Cerebellar cortex (tissue), 1 donor: ENCODE results near the gene PLA2R1.

ENCODE experiments used
- DNase-seq: peaks from one replicate; pipeline ENCODE4 v3.0.0-alpha.2; 2015; ENCODE audit warnings: low spot score

PLA2R1 gene

DNA sequence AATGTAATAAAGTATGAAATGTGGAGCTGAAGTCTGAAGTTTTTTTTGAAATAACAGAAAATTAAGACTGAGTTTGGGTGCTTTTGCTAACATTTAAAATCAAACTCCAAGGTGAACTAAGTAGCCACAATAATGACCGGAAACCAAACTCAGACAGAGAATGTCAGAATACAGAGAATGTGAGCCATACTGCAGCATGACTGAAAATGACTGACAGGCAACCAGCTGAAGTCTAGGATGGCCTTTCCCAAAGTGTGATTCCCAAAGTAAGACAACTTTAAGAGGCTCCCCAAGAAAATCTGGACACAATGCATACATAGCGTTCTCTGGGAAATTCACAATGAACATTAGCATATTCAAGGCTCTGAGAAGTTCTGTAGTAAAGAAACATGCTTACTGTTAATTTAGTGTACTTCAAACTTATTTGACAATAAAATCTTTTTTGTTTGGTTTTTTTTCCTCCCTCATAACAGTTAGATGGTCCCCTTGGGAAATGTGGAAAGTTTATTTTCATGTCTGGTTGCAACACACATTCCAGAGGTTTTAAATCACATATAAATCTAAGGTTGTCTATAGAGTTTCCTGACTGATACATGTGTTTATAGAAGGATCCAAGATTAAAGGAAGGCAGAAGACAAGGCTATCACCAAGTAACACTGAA lies 28.6 kb downstream of the PLA2R1 start:
- no peak for DNase-seq

- DNase-seq: no peak
Measured at GRCh38 chr2:160029270-160029628, 33.2 kb downstream of the PLA2R1 start.

DNA sequence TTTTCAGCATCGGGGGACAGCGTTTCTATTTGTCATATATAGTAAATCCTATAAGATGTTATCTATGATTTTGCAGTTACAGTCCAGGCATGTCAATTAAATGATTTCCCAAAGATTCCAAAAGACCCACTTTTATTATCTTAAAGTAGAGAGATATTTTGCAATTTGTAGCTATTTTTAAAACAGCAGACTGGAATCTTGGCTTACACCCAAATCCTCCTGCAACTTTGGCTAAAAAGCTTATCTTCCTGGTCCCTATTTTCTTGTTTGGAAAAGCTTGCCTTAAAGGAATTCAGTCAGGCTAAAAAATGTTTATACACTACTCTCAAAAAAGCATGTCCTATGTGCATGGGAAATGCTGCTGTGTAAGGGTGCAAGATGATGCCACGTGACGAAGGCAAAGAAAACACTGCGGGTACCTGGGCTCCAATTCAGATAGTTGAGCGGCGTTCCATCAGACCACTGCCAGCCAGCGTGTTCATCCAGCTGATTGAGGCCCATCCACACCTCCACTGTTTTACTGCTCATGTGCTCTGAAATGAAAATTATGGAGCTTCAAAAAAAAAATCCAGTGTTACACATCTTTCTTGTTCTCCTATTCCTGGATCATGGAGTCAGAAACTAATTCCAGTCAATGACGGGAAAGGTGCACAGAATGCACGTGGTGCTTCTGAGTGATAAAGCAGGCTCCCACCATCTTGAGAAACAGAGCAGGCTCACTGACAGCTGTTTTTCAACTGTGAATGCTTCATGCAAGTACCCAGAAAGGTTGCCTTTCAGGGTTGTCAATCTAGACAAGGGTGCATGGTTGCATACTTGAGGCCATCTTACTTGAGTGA lies 33.8 kb downstream of the PLA2R1 start:
- peak; percentile 40 for DNase-seq

- no peak for DNase-seq
Measured at GRCh38 chr2:160022162-160022561, 40.3 kb downstream of the PLA2R1 start.

- DNase-seq: no peak
Measured at GRCh38 chr2:160019374-160020090, 42.9 kb downstream of the PLA2R1 start.

DNA sequence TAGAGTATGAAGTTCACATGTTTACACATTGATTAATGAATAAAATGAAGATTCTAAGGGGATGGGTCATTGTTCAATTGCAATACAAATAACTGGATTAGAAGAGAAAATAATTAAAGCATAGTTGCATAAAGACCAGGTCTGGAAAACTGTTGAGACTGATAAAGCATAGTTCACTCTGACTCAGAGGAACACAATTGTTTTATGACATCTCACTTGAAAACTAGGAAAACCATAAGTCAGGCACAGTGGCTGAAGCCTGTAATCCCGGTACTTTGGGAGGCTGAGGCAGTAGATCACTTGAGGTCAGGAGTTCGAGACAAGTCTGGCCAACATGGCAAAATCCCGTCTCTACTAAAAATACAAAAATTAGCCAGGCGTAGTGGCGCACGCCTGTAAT lies 46.7 kb downstream of the PLA2R1 start:
- DNase-seq: no peak

- no peak for DNase-seq
Measured at GRCh38 chr2:160014227-160014626, 48.2 kb downstream of the PLA2R1 start.

DNA sequence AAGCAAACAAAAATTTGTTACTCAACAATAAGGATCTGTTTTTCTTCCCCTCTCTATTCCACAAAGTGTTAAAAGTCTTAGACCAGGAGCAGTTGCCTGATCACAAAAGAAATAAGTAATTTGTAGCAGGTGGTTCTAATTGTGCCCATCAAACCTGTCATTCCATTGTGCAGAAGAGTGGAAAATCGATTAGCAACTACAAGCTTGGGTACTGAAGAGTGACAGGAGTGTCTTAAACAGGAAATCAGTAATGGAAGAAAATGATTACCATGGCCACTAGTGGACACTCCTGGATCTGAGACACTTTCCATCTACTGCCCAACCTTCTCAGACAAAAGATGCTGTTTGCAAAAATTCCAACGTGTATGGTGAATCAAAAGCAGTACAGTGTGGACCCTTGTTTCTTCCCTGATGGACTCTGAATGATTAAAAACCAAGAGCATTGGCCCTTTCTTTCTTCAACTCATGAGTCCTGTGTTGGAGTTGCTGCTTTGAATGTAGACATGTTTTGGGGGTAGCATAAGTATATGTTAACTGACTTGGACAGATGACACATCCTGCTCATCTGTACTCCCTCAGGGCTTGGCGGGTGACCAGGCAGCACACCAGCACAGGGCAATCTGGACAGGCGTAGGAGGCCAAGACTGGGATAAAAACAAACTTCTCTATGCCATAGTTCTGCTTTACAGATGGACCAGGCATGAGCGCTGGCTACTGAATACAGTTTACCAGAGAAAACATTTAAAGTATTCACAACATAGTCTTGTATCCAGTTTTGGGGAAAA lies 51.9 kb downstream of the PLA2R1 start:
- no peak for DNase-seq

DNA sequence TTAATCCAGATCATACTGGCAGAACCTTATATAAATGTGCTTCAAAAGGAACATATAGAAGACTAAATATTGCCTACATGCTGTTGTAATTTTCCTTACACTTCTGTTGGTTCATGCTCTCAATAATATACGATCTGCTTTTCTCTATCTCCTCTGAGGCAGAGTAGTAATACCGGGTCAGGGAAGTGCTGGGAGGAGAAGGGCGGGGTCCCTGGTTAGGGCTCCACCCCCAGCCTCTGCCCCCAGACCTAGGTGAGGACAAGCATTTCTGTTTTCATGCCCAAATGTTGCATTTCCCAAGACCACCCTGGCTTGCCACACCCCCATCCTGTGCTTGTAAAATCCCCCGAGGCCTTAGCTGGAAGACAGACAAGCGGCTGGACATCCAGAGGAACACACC lies 55.3 kb downstream of the PLA2R1 start:
- no peak for DNase-seq

DNA sequence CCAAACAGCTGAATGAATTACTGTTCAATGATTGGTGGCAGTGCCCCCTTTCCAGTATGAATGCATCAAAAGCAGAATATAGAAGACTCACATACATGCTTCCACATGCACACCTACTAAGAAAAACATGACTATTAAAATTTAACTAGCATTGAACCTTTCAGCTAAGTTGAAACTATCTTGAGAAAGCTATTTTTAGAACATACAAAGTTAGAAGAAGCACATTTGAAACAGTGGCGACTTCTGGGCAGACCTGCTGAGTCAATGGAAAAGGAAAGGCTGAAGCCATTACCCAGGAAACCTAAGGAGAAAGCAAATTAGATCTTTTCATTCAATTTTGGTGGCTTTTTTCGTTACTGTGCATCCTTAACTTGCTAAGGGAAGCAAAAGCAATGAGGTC lies 55.9 kb downstream of the PLA2R1 start:
- no peak for DNase-seq

DNA sequence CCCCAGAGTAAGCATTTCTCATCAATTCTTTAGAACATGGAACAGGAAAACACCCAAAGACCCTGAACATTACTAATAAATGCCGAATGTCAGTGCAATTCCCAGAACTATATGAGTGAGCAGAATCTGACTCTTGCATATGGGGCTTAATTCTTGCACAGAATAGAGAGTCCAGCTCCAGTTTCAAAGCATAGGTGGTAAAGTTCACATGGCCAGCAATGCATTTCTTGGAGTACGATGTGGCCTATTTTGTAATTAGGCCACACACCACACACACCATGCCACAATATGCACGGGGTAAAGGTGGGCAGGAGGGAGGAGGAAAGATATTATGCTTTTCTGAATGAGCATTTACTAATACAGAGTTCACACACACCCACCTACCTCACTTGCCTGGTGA lies 56.5 kb downstream of the PLA2R1 start:
- DNase-seq: no peak

DNA sequence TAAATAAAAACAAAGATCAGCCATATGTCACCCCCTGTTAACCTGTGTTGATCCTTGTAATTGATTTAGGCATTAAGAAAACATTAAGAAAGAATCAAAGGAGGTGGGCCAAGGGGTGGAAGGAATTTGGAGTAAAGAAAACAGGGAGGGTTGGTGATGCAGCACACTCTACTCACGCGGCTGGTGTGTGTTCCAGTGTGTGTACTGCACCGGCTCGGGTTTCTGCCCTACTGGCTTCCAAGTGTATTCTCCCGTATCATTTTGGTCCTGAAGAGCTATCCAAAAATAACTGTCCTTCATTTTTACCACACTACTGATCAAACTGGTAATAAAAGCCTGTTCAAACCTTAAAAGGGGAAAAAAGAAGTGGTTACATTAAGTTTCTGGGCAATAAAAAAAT lies 56.9 kb downstream of the PLA2R1 start:
- no peak for DNase-seq

DNA sequence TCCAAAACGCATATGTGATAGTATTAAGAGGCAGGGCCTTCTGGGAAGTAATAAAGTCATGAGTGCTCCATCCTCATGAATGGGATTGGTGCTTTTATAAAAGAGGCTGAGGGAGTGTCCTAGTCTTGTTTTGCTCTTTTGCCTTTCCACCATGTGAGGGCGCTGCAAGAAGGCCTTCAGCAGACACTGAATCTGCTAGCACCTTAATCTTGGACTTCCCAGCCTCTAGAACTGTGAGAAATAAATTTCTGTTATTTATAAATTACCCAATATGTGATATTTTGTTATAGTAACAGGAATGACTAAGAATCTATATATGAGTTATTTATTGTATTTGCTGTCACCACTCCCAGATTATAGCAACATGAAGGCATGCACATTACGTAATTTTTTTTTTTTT lies 63.5 kb downstream of the PLA2R1 start:
- no peak for DNase-seq

DNA sequence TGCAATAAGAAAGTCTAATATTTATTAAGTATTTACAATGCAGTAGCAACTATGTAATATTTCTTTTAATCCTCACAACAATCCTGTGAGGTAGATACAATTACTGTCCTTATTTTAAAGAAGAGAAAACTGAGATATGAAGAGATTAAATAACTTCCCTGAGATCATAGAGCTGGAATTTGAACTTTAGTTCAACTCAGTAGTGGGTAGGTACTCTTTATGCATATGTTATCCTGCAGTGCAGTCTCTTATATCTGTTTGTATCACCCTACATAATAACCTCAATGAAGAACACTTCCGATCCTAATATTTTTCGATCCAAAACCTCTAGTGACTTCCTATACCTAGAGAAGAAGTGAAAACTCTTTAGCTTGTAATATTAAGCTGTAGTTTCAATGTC lies 64.2 kb downstream of the PLA2R1 start:
- DNase-seq: no peak

- no peak for DNase-seq
Measured at GRCh38 chr2:159996792-159997546, 65.4 kb downstream of the PLA2R1 start.

- no peak for DNase-seq
Measured at GRCh38 chr2:159995038-159995437, 67.4 kb downstream of the PLA2R1 start.

DNA sequence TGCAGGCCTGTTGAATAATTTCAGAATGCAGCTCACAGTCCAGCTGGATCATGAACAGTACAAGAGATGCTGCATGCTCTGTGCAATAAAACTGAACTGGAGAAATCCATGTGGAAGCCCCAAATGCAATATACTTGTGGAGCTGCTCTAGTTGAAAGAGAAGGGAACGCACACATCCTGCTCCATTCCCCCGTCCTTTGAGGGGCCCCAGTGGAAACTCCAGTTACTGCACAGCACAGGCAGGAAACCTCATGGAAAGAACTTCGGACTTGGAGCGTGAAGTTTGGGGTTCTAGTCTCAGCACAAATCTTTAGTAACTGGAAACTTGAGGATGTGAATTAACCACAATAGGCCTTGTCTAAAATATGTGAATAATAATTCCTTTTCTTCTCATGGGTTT lies 73.2 kb downstream of the PLA2R1 start:
- DNase-seq: no peak

- DNase-seq: no peak
Measured at GRCh38 chr2:159988412-159988970, 73.9 kb downstream of the PLA2R1 start.

DNA sequence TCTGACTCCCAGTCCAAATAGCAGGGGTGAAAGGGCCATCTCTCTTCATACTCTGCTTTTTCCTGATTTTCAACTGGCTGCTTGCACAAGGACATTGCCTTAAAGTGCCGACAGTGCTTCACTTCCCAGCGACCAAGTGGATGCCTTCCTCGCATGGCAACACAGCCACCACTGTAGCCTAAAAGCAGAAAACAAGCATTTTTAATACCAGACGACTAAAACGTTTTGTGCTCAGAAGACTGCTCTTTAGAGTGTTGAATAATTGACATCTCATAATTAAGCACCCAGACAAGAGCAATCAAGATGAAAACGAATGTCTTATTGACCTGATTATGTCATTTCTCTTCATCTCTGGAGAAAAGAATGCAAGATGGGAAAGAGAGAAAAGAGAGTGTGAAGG lies 75.2 kb downstream of the PLA2R1 start:
- no peak for DNase-seq

- DNase-seq: no peak
Measured at GRCh38 chr2:159985656-159986055, 76.8 kb downstream of the PLA2R1 start.

- no peak for DNase-seq
Measured at GRCh38 chr2:159984034-159984433, 78.4 kb downstream of the PLA2R1 start.
